Measurements from ENCODE around the gene NUDT10.

NUDT10 gene

GRCh38 chrX:51361251-51361650 lies 28.6 kb downstream of the NUDT10 start:
- H3K4me3 ChIP-seq (ENCODE audit: low read depth, low read length) = no peak overlapping the region
- DNase-seq (ENCODE audit: low read depth) = no peak
- TF ChIP-seq CTCF (IDR thresholded peaks at IDR 0.05; ENCODE audit: insufficient read depth, low read depth, low read length, missing control alignments) = no peak

- DNase-seq (ENCODE audit: low read depth) = no peak
- no peak overlapping the region for H3K4me3 ChIP-seq (ENCODE audit: low read depth, low read length)
- no peak for TF ChIP-seq CTCF (IDR thresholded peaks at IDR 0.05; ENCODE audit: insufficient read depth, low read depth, low read length, missing control alignments)
Measured at GRCh38 chrX:51376672-51377071, 44.0 kb downstream of the NUDT10 start.

Data from GM12865 (cell line).